Activated naive CD4-positive, alpha-beta T cell treated with anti-CD3 and anti-CD28 coated beads, Interleukin-2, amount 10 ng/mL, durations not matched to agents 7 days and 5 days (primary cell): Measurements from ENCODE around the gene FITM1.

Experiments
- CTCF ChIA-PET: fragments of 350-600 bp; sonication (Branson Sonifier 250); formaldehyde crosslinking; loops from one replicate; lab custom pipeline; 2021; ENCODE audit warnings: antibody characterized with exemption; lab: Charles Lee
- DNase-seq: peaks from one replicate; pipeline ENCODE4 v3.0.0-alpha.2; 2020
- H3K27ac Mint-ChIP-seq: one replicate; pipeline ENCODE4 v1.8.0; 2021; ENCODE audit warnings: mild to moderate bottlenecking, moderate library complexity, mixed read lengths
- H3K27me3 Mint-ChIP-seq: one replicate; pipeline ENCODE4 v1.8.0; 2021; ENCODE audit warnings: mild to moderate bottlenecking, mixed read lengths
- H3K36me3 Mint-ChIP-seq: one replicate; pipeline ENCODE4 v1.8.0; 2021; ENCODE audit warnings: mixed read lengths
- H3K4me1 Mint-ChIP-seq: one replicate; pipeline ENCODE4 v1.8.0; 2021; ENCODE audit warnings: mixed read lengths
- H3K4me3 Mint-ChIP-seq: one replicate; pipeline ENCODE4 v1.8.0; 2021; ENCODE audit warnings: mild to moderate bottlenecking, moderate library complexity, mixed read lengths
- H3K9me3 Mint-ChIP-seq: one replicate; pipeline ENCODE4 v1.8.0; 2021; ENCODE audit warnings: mixed read lengths

Gene FITM1

GRCh38 chr14:24144451-24144850 is 14.0 kb downstream of the FITM1 start:
- H3K27me3 Mint-ChIP-seq, result no peaks in the 10 kb centered on the region
- CTCF ChIA-PET, result interaction anchor here (1.5 to 2.3 kb wide), 2 partner anchors 17 to 98 kb away, joined by 3 to 11 read pairs; partner anchors contain the start of genes IRF9 and TINF2
- H3K4me1 Mint-ChIP-seq, result peaks cover 62% of the 10 kb centered on the region
- peak overlapping the region; percentile 24 for H3K27ac Mint-ChIP-seq
- no peak for DNase-seq
- no peaks in the 10 kb centered on the region for H3K9me3 Mint-ChIP-seq
- peak overlapping the region; percentile 39 for H3K4me3 Mint-ChIP-seq
- H3K36me3 Mint-ChIP-seq, result peaks cover 58% of the 10 kb centered on the region

GRCh38 chr14:24145219-24145618 is 14.8 kb downstream of the FITM1 start:
- H3K27me3 Mint-ChIP-seq, result no peaks in the 10 kb centered on the region
- no peak for DNase-seq
- H3K4me3 Mint-ChIP-seq, result peak overlapping the region; percentile 93
- no peaks in the 10 kb centered on the region for H3K9me3 Mint-ChIP-seq
- H3K27ac Mint-ChIP-seq, result peak overlapping the region; percentile 99
- H3K4me1 Mint-ChIP-seq, result peaks cover 63% of the 10 kb centered on the region
- CTCF ChIA-PET, result interaction anchor here (1.2 to 8.0 kb wide), 3 partner anchors 9 to 37 kb away, joined by 6 to 67 read pairs (median 16); partner anchors contain the start of genes IRF9 and PSME1
- H3K36me3 Mint-ChIP-seq, result peaks cover 57% of the 10 kb centered on the region

GRCh38 chr14:24145690-24146452 is 15.4 kb downstream of the FITM1 start:
- peaks cover 65% of the 10 kb centered on the region for H3K4me1 Mint-ChIP-seq
- CTCF ChIA-PET, result interaction anchor here (1.2 to 8.0 kb wide), 3 partner anchors 10 to 37 kb away, joined by 6 to 67 read pairs (median 16); partner anchors contain the start of genes IRF9 and PSME1
- peaks cover 62% of the 10 kb centered on the region for H3K36me3 Mint-ChIP-seq
- DNase-seq, result no peak
- H3K4me3 Mint-ChIP-seq, result peak overlapping the region; percentile 93
- H3K9me3 Mint-ChIP-seq, result no peaks in the 10 kb centered on the region
- H3K27ac Mint-ChIP-seq, result peak overlapping the region; percentile 99
- no peaks in the 10 kb centered on the region for H3K27me3 Mint-ChIP-seq

GRCh38 chr14:24146453-24146977 is 16.1 kb downstream of the FITM1 start, which contains the start of gene PSME2:
Gene PSME2 (minus strand): TSS chr14:24146610. CDS start chr14:24146581, 29 bp downstream.
- CTCF ChIA-PET, result interaction anchor here (0.8 to 8.0 kb wide), 6 partner anchors 11 to 285 kb away, joined by 3 to 67 read pairs (median 6); partner anchors contain the start of genes CIDEB, IRF9 and PSME1
- H3K27ac Mint-ChIP-seq, result peak within 1 kb of the TSS; percentile 99
- H3K4me1 Mint-ChIP-seq, result peaks cover 65% of the 10 kb centered on the region
- peaks cover 63% of the 10 kb centered on the region for H3K36me3 Mint-ChIP-seq
- H3K27me3 Mint-ChIP-seq, result no peaks in the 10 kb centered on the region
- no peaks in the 10 kb centered on the region for H3K9me3 Mint-ChIP-seq
- H3K4me3 Mint-ChIP-seq, result peak within 1 kb of the TSS; percentile 93
- peak; percentile 93 for DNase-seq

- CTCF ChIA-PET, result interaction anchor here (0.8 to 8.0 kb wide), 7 partner anchors 10 to 284 kb away, joined by 3 to 67 read pairs (median 4); partner anchors contain the start of genes CIDEB, IRF9 and PSME1
- Mint-ChIP-seq H3K9me3 (no peaks in the 10 kb centered on the region), H3K36me3 (peaks cover 67% of the 10 kb centered on the region), H3K27ac (peak within 1 kb of the TSS; percentile 99), H3K27me3 (no peaks in the 10 kb centered on the region), H3K4me1 (peaks cover 65% of the 10 kb centered on the region), H3K4me3 (peak within 1 kb of the TSS; percentile 93)
- DNase-seq, result peak; percentile 100
Observed at GRCh38 chr14:24146978-24147760, 16.7 kb downstream of the FITM1 start, which contains the start of gene RNF31. Gene RNF31 (plus strand): TSS chr14:24147498. CDS start chr14:24147699, 201 bp downstream.

- no peaks in the 10 kb centered on the region for H3K27me3 Mint-ChIP-seq
- DNase-seq, result peak; percentile 34
- H3K4me1 Mint-ChIP-seq, result peaks cover 61% of the 10 kb centered on the region
- no peaks in the 10 kb centered on the region for H3K9me3 Mint-ChIP-seq
- peaks cover 66% of the 10 kb centered on the region for H3K36me3 Mint-ChIP-seq
- CTCF ChIA-PET, result interaction anchor here (0.8 to 8.0 kb wide), 5 partner anchors 9 to 160 kb away, joined by 3 to 67 read pairs (median 4); partner anchors contain the start of genes CIDEB and IRF9
- peak overlapping the region; percentile 81 for H3K27ac Mint-ChIP-seq
- H3K4me3 Mint-ChIP-seq, result peak overlapping the region; percentile 93
Observed at GRCh38 chr14:24147761-24148428, 17.4 kb downstream of the FITM1 start.

- peaks cover 47% of the 10 kb centered on the region for H3K4me1 Mint-ChIP-seq
- no peak for DNase-seq
- H3K36me3 Mint-ChIP-seq, result peaks cover 59% of the 10 kb centered on the region
- no peaks in the 10 kb centered on the region for H3K9me3 Mint-ChIP-seq
- H3K4me3 Mint-ChIP-seq, result peak overlapping the region; percentile 93
- H3K27me3 Mint-ChIP-seq, result no peaks in the 10 kb centered on the region
- peak overlapping the region; percentile 11 for H3K27ac Mint-ChIP-seq
- CTCF ChIA-PET, result interaction anchor here (1.7 to 8.0 kb wide), 2 partner anchors 11 to 91 kb away, joined by 3 to 67 read pairs; partner anchors contain the start of gene IRF9
Observed at GRCh38 chr14:24149302-24149969, 19.0 kb downstream of the FITM1 start.

GRCh38 chr14:24150061-24150460 is 19.6 kb downstream of the FITM1 start:
- no peak overlapping the region for H3K4me3 Mint-ChIP-seq
- H3K4me1 Mint-ChIP-seq, result peaks cover 45% of the 10 kb centered on the region
- CTCF ChIA-PET, result interaction anchor here (1.7 to 8.0 kb wide), 2 partner anchors 11 to 92 kb away, joined by 3 to 67 read pairs; partner anchors contain the start of gene IRF9
- H3K27ac Mint-ChIP-seq, result no peak overlapping the region
- H3K9me3 Mint-ChIP-seq, result no peaks in the 10 kb centered on the region
- H3K27me3 Mint-ChIP-seq, result no peaks in the 10 kb centered on the region
- DNase-seq, result no peak
- peaks cover 61% of the 10 kb centered on the region for H3K36me3 Mint-ChIP-seq

- Mint-ChIP-seq H3K27me3 (no peaks in the 10 kb centered on the region), H3K36me3 (peaks cover 62% of the 10 kb centered on the region), H3K4me1 (peaks cover 41% of the 10 kb centered on the region), H3K4me3 (no peak overlapping the region), H3K9me3 (no peaks in the 10 kb centered on the region), H3K27ac (peak overlapping the region; percentile 75)
- no peak for DNase-seq
- CTCF ChIA-PET, result interaction anchor here (0.6 to 8.0 kb wide), 4 partner anchors 10 to 92 kb away, joined by 3 to 67 read pairs (median 4); partner anchors contain the start of gene IRF9
Observed at GRCh38 chr14:24150567-24150966, 20.1 kb downstream of the FITM1 start.

- no peaks in the 10 kb centered on the region for H3K27me3 Mint-ChIP-seq
Observed at GRCh38 chr14:24150993-24151392, 20.5 kb downstream of the FITM1 start.

GRCh38 chr14:24151404-24152080 is 21.1 kb downstream of the FITM1 start:
- H3K27me3 Mint-ChIP-seq, result no peaks in the 10 kb centered on the region
- H3K9me3 Mint-ChIP-seq, result no peaks in the 10 kb centered on the region
- H3K36me3 Mint-ChIP-seq, result peaks cover 58% of the 10 kb centered on the region
- H3K27ac Mint-ChIP-seq, result no peak overlapping the region
- CTCF ChIA-PET, result interaction anchor here (0.9 to 8.0 kb wide), 2 partner anchors 9 to 14 kb away, joined by 3 to 67 read pairs; partner anchors contain the start of gene IRF9
- no peak for DNase-seq
- H3K4me3 Mint-ChIP-seq, result no peak overlapping the region
- H3K4me1 Mint-ChIP-seq, result peaks cover 40% of the 10 kb centered on the region

More at GRCh38 chr14:24150993-24151392, 20.5 kb downstream of the FITM1 start:
- Mint-ChIP-seq H3K4me3 (no peak overlapping the region), H3K27ac (no peak overlapping the region), H3K36me3 (peaks cover 62% of the 10 kb centered on the region), H3K9me3 (no peaks in the 10 kb centered on the region), H3K4me1 (peaks cover 40% of the 10 kb centered on the region)
- no peak for DNase-seq
- CTCF ChIA-PET, result interaction anchor here (0.6 to 8.0 kb wide), 4 partner anchors 10 to 93 kb away, joined by 3 to 67 read pairs (median 4); partner anchors contain the start of gene IRF9

GRCh38 chr14:24155100-24155499 is 24.6 kb downstream of the FITM1 start:
- CTCF ChIA-PET, result interaction anchor here (0.7 to 1.3 kb wide), 3 partner anchors 46 to 97 kb away, joined by 3 read pairs; partner anchors contain the start of gene MDP1
- H3K4me3 Mint-ChIP-seq, result no peak overlapping the region
- peaks cover 28% of the 10 kb centered on the region for H3K4me1 Mint-ChIP-seq
- no peaks in the 10 kb centered on the region for H3K9me3 Mint-ChIP-seq
- peaks cover 62% of the 10 kb centered on the region for H3K36me3 Mint-ChIP-seq
- H3K27ac Mint-ChIP-seq, result peak overlapping the region; percentile 7
- no peaks in the 10 kb centered on the region for H3K27me3 Mint-ChIP-seq
- DNase-seq, result no peak
